Measurements from ENCODE around the gene AXIN1.
A peak's percentile ranks its signal among the peaks of the same experiment; 100 is the strongest.

Gene AXIN1

DNA sequence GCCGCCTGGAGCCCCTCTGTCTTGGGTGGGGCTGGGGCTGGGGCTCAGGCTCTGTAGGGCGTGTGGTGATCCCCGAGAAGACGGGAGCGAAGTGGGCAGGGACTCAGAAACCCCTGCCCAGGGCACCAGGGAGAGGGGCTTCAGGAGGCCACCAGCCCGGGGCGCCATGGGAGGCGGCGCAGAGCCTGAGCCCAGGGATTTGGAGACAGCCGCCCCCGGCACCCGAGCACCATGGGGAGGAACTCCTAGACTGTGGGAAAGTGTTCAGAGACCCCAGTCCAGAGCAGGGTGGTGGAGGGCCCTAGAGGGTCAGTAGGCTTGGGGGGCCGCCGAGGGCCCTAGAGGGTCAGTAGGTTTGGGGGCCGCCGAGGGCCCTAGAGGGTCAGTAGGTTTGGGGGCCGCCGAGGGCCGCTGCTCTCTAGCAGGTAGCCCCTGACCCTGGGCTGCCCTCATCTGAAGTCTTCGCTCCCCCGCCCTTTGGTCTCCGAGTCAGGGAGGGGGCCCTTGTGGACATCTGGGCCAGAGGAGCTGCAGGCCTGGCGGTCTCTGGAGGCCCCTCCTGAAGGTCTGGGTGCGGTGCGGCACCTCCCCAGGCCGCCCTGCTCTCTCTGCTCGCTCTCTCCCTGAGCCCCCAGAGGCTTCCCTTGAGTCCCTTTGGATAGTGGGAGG is 71.4 kb downstream of the AXIN1 start:
- TF ChIP-seq, protein P1, sequence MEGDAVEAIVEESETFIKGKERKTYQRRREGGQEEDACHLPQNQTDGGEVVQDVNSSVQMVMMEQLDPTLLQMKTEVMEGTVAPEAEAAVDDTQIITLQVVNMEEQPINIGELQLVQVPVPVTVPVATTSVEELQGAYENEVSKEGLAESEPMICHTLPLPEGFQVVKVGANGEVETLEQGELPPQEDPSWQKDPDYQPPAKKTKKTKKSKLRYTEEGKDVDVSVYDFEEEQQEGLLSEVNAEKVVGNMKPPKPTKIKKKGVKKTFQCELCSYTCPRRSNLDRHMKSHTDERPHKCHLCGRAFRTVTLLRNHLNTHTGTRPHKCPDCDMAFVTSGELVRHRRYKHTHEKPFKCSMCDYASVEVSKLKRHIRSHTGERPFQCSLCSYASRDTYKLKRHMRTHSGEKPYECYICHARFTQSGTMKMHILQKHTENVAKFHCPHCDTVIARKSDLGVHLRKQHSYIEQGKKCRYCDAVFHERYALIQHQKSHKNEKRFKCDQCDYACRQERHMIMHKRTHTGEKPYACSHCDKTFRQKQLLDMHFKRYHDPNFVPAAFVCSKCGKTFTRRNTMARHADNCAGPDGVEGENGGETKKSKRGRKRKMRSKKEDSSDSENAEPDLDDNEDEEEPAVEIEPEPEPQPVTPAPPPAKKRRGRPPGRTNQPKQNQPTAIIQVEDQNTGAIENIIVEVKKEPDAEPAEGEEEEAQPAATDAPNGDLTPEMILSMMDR (conservative IDR thresholded peaks at IDR 0.05; ENCODE audit: low read depth, low read length): no peak
- no peak overlapping the region for H3K4me3 ChIP-seq (ENCODE audit: low read depth, low read length)
- no peak for DNase-seq (ENCODE audit: low read depth)

DNA sequence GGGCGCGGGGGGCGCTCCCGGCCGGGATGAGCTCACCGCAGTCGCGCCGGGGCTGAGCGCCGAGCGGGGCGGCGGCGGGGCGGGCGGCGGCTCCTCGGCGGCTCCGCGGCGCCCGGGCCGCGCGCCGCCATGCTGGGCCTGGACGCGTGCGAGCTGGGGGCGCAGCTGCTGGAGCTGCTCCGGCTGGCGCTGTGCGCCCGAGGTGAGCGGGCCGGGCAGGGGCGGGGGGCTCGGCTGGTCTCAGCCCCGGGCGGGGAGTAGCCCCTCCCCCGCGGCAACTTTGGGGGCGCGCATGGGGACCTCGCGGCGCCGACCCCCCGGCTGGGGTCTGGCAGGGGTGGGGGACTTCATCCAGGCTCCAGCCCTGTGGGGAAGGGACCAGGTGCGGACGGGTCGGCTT is 72.0 kb downstream of the AXIN1 start, which contains the start of gene ARHGDIG:
Gene ARHGDIG, plus strand, starts transcription at position 40 of the 400 bp plus-strand sequence. Its CDS starts 90 bp downstream, at position 130.
- TF ChIP-seq, protein P1 (conservative IDR thresholded peaks at IDR 0.05; ENCODE audit: low read depth, low read length): no peak
- DNase-seq (ENCODE audit: low read depth): no peak
- H3K4me3 ChIP-seq (ENCODE audit: low read depth, low read length): peak within 1 kb of the TSS; percentile 11

GRCh38 chr16:280005-280460 is 72.5 kb downstream of the AXIN1 start:
- no peak overlapping the region for H3K4me3 ChIP-seq (ENCODE audit: low read depth, low read length)
- TF ChIP-seq, protein P1 (conservative IDR thresholded peaks at IDR 0.05; ENCODE audit: low read depth, low read length): no peak
- DNase-seq (ENCODE audit: low read depth): no peak

- no peak for DNase-seq (ENCODE audit: low read depth)
- TF ChIP-seq, protein P1 (conservative IDR thresholded peaks at IDR 0.05; ENCODE audit: low read depth, low read length): no peak
These were observed 73.0 kb downstream of the AXIN1 start for GRCh38 chr16:279531-279930.

GRCh38 chr16:278863-279366 is 73.6 kb downstream of the AXIN1 start:
- no peak overlapping the region for H3K4me3 ChIP-seq (ENCODE audit: low read depth, low read length)
- peak; percentile 69 for DNase-seq (ENCODE audit: low read depth)
- TF ChIP-seq, protein P1 (conservative IDR thresholded peaks at IDR 0.05; ENCODE audit: low read depth, low read length): no peak

More at GRCh38 chr16:279531-279930, 73.0 kb downstream of the AXIN1 start:
- H3K4me3 ChIP-seq (ENCODE audit: low read depth, low read length): no peak overlapping the region

DNA sequence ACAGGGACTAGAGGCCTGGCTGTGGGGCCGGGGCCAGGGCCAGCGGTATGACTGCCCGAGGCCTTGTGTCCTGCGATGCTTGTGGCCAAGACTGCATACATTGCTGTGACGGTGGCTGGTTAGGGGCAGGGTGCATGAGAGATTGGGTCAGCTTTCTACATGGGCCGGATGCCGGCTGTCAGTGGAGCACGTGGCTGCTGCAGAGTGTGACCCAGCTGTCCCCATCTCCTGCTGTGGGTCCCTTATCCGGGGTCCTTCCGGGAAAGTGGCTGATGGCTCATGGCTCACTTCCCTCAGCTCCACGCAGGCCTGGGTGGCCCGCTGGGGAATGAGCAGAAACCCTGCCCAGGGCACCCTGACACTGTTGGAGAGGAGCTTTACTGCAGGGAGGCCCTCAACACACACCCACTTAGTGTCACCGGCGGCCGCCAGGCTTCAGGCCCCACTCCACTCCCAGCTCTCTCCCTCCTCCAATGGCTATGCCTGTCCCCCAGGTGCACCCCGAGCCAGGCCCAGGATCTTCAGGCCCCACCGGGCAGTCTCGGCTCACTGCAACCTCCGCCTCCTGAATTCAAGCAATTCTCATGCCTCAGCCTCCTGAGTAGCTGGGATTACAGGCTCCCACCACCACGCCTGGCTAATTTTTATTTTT is 76.0 kb downstream of the AXIN1 start:
- TF ChIP-seq, protein P1 (conservative IDR thresholded peaks at IDR 0.05; ENCODE audit: low read depth, low read length): no peak
- DNase-seq (ENCODE audit: low read depth): no peak
- no peak overlapping the region for H3K4me3 ChIP-seq (ENCODE audit: low read depth, low read length)

Measured in choroid plexus epithelial cell (primary cell).